Measurements from ENCODE around the gene PLAGL1.
A peak's percentile ranks its signal among the peaks of the same experiment; 100 is the strongest.
"Not testable (repeated sequence)": the region's sequence is repeated elsewhere in the genome, so short reads cannot be mapped to it uniquely, and the experiment has no call there.

The PLAGL1 gene

DNA sequence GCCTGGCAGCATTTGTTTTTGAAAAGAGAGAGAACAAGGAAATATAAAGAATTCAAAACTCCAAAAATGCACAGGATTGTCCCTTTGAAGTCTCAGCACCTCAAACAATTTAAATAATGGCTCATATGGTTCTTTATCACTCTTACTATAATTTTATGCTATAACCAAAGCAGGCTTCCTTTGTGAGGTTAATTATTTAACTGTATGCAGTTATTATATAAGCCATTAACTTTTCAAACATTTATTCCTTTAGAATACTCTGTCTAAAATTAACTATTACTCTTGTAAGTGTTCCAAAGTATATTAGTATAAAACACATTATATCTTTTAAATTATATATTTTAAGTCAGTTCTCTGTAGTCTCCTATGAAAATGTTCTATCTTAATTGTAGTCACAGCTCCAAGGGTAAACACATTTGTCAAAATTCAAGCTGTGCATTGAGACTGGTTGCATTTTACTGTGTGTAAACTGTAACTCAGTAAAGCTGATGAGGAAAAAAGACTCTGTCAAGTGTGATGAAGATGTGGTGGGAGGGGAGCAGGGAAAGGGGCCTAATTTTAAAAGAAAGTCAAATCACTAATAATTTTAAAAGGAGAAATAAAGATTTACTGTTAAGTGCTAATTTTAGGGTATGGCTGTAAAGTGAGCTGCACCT, 20.0 kb upstream of the PLAGL1 start:
- Mint-ChIP-seq H3K4me3 (no peak overlapping the region), H3K4me1 (ENCODE audit: low read depth) (no peaks in the 10 kb centered on the region), H3K9me3 (peaks cover under 1% of the 10 kb centered on the region), H3K27ac (no peak overlapping the region), H3K27me3 (ENCODE audit: low read depth) (peaks cover 15% of the 10 kb centered on the region), H3K36me3 (ENCODE audit: low read depth) (no peaks in the 10 kb centered on the region)

- H3K4me3 Mint-ChIP-seq = no peak overlapping the region
- no peaks in the 10 kb centered on the region for H3K9me3 Mint-ChIP-seq
- H3K27ac Mint-ChIP-seq = no peak overlapping the region
- no peaks in the 10 kb centered on the region for H3K4me1 Mint-ChIP-seq (ENCODE audit: low read depth)
- no peaks in the 10 kb centered on the region for H3K36me3 Mint-ChIP-seq (ENCODE audit: low read depth)
- H3K27me3 Mint-ChIP-seq (ENCODE audit: low read depth) = peaks cover 16% of the 10 kb centered on the region
These were observed 15.2 kb upstream of the PLAGL1 start for GRCh38 chr6:144023216-144023615.

GRCh38 chr6:144019929-144020328, 11.9 kb upstream of the PLAGL1 start:
- Mint-ChIP-seq H3K27me3 (ENCODE audit: low read depth) (peaks cover 13% of the 10 kb centered on the region), H3K27ac (no peak overlapping the region), H3K9me3 (no peaks in the 10 kb centered on the region), H3K4me1 (ENCODE audit: low read depth) (no peaks in the 10 kb centered on the region), H3K36me3 (ENCODE audit: low read depth) (no peaks in the 10 kb centered on the region), H3K4me3 (no peak overlapping the region)

GRCh38 chr6:144017166-144018094, 9.4 kb upstream of the PLAGL1 start:
- no peaks in the 10 kb centered on the region for H3K9me3 Mint-ChIP-seq
- no peak overlapping the region for H3K27ac Mint-ChIP-seq
- no peaks in the 10 kb centered on the region for H3K36me3 Mint-ChIP-seq (ENCODE audit: low read depth)
- peaks cover 18% of the 10 kb centered on the region for H3K27me3 Mint-ChIP-seq (ENCODE audit: low read depth)
- H3K4me1 Mint-ChIP-seq (ENCODE audit: low read depth) = no peaks in the 10 kb centered on the region
- H3K4me3 Mint-ChIP-seq = no peak overlapping the region

GRCh38 chr6:144013486-144013909, 5.4 kb upstream of the PLAGL1 start:
- no peak overlapping the region for H3K27ac Mint-ChIP-seq
- H3K9me3 Mint-ChIP-seq = no peaks in the 10 kb centered on the region
- peaks cover 41% of the 10 kb centered on the region for H3K27me3 Mint-ChIP-seq (ENCODE audit: low read depth)

GRCh38 chr6:144012534-144012933, 4.5 kb upstream of the PLAGL1 start:
- Mint-ChIP-seq H3K36me3 (ENCODE audit: low read depth) (no peaks in the 10 kb centered on the region), H3K27me3 (ENCODE audit: low read depth) (peaks cover 33% of the 10 kb centered on the region), H3K4me3 (no peak overlapping the region), H3K4me1 (ENCODE audit: low read depth) (peaks cover 2% of the 10 kb centered on the region), H3K27ac (no peak overlapping the region), H3K9me3 (no peaks in the 10 kb centered on the region)

More at GRCh38 chr6:144013486-144013909, 5.4 kb upstream of the PLAGL1 start:
- H3K36me3 Mint-ChIP-seq (ENCODE audit: low read depth) = no peaks in the 10 kb centered on the region
- peaks cover 2% of the 10 kb centered on the region for H3K4me1 Mint-ChIP-seq (ENCODE audit: low read depth)
- no peak overlapping the region for H3K4me3 Mint-ChIP-seq

DNA sequence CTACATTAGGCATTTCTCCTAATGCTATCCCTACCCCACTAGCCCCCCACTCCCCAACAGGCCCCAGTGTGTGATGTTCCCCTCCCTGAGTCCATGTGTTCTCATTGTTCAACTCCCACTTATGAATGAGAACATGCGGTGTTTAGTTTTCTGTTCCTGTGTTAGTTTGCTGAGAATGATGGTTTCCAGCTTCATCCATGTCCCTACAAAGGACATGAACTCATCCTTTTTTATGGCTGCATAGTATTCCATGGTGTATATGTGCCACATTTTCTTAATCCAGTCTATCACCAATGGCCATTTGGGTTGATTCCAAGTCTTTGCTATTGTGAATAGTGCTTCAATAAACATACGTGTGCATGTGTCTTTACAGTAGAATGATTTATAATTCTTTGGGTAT, 1.6 kb upstream of the PLAGL1 start:
- H3K27me3 Mint-ChIP-seq (ENCODE audit: low read depth) = peaks cover 47% of the 10 kb centered on the region
- H3K4me3 Mint-ChIP-seq = peak overlapping the region; percentile 9
- H3K27ac Mint-ChIP-seq; H3K4me1 Mint-ChIP-seq (ENCODE audit: low read depth); H3K9me3 Mint-ChIP-seq; H3K36me3 Mint-ChIP-seq (ENCODE audit: low read depth): not testable (repeated sequence)

GRCh38 chr6:144008846-144009245, 787 bp upstream of the PLAGL1 start:
- Mint-ChIP-seq H3K4me1 (ENCODE audit: low read depth) (peaks cover 5% of the 10 kb centered on the region), H3K9me3 (no peaks in the 10 kb centered on the region), H3K4me3 (peak overlapping the region; percentile 49), H3K27me3 (ENCODE audit: low read depth) (peaks cover 47% of the 10 kb centered on the region), H3K36me3 (ENCODE audit: low read depth) (no peaks in the 10 kb centered on the region), H3K27ac (no peak overlapping the region)

DNA sequence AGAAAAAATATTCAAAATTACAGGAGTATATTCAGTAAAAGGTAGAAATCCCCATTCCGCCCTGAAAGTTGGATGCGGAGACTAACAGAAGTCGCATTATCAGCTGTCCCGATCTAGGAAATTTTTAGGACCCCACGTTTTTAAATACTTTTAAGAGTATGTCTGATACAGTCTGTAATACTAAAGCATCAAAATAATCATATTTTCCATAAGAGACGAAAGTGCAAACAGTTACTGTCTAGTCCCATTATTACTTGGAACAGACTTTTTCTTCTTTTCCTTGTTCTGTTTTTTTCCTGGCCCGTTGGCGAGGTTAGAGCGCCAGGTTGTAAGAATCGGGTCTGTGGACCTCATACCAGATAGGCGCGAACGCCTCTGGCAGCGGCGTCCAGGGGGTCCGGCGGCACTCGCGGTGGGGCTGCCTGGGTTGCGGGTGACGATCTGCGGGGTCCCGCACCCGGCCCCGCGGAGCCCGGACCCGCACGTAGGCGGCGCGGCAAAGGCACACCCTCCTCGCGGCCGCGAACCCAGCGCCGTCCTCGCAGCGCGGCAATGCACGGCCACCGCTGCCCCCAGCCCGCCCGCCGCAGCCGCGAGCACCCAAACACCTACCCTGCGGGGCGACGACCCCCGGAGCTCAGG, 460 bp downstream of the PLAGL1 start:
- Mint-ChIP-seq H3K27ac (peak overlapping the region; percentile 62), H3K4me1 (ENCODE audit: low read depth) (peaks cover 5% of the 10 kb centered on the region)

DNA sequence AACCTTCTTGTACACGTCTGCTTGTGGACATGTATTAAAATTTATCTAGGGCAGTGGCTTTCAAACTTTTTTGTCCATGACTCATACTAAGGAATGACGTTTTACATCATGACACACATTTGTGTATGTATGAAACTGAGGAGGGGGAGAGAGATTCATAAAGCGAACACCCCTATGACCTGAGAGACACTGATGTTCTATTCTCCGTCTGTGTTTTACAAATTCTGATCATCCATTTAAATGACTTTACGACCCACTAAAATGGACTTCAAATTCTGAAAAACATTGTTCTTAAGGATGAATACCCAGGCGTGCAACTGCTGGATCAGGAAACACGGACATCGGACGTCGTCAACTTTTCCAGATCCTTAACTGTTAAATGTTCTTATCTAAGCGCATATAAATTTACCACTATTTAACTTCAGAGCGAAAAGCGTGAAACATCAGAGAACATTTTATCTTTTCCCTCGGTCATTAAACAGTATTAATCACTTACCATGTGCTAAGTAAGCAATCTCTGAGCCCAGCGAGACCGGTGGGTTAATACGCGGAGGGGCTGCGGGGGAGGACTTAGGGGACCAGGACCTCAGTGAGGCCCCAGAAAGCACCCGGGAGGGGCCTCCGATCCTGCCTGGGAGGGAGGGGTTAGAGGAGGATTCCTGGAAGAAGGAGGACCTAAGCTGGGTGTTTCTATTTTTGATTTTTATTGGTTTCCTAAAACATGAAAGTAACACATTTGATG, 1.2 kb downstream of the PLAGL1 start:
- H3K36me3 Mint-ChIP-seq (ENCODE audit: low read depth) = no peaks in the 10 kb centered on the region
- H3K4me3 Mint-ChIP-seq = peak overlapping the region; percentile 52
- peaks cover 40% of the 10 kb centered on the region for H3K27me3 Mint-ChIP-seq (ENCODE audit: low read depth)
- peaks cover 5% of the 10 kb centered on the region for H3K4me1 Mint-ChIP-seq (ENCODE audit: low read depth)
- H3K27ac Mint-ChIP-seq = no peak overlapping the region
- H3K9me3 Mint-ChIP-seq = no peaks in the 10 kb centered on the region

More for the DNA sequence above, 460 bp downstream of the PLAGL1 start:
- H3K9me3 Mint-ChIP-seq = no peaks in the 10 kb centered on the region
- H3K4me3 Mint-ChIP-seq = peak overlapping the region; percentile 52
- peaks cover 43% of the 10 kb centered on the region for H3K27me3 Mint-ChIP-seq (ENCODE audit: low read depth)
- no peaks in the 10 kb centered on the region for H3K36me3 Mint-ChIP-seq (ENCODE audit: low read depth)

- H3K27me3 Mint-ChIP-seq (ENCODE audit: low read depth) = peaks cover 15% of the 10 kb centered on the region
- H3K4me3 Mint-ChIP-seq = no peak overlapping the region
- H3K9me3 Mint-ChIP-seq = no peaks in the 10 kb centered on the region
- no peaks in the 10 kb centered on the region for H3K36me3 Mint-ChIP-seq (ENCODE audit: low read depth)
- H3K4me1 Mint-ChIP-seq (ENCODE audit: low read depth) = no peaks in the 10 kb centered on the region
- H3K27ac Mint-ChIP-seq = no peak overlapping the region
These were observed 8.7 kb downstream of the PLAGL1 start for GRCh38 chr6:143999406-143999805.

DNA sequence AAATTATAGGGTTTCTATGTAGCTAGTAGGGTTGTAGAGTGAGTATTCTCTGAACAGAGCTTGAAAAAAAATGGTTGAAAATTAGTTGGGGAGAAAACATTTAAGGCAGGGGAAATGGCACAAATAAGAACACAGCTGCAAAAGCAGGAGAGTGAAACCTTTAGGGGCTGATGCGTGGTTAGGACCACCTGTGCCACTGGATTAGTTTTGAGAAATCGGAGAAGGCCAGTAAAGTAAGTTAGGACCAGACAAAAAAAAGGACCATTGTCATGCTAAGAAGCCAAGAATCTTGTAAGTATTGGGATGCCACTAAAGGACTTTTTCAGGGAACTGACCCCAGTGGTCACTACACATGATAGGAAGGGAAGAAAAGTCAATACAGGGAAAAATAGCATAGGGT, 9.4 kb downstream of the PLAGL1 start:
- no peaks in the 10 kb centered on the region for H3K36me3 Mint-ChIP-seq (ENCODE audit: low read depth)

GRCh38 chr6:143993965-143994646, 14.0 kb downstream of the PLAGL1 start:
- Mint-ChIP-seq H3K27ac (no peak overlapping the region), H3K27me3 (ENCODE audit: low read depth) (peaks cover 8% of the 10 kb centered on the region), H3K9me3 (no peaks in the 10 kb centered on the region), H3K4me3 (no peak overlapping the region), H3K36me3 (ENCODE audit: low read depth) (no peaks in the 10 kb centered on the region), H3K4me1 (ENCODE audit: low read depth) (no peaks in the 10 kb centered on the region)

More for the DNA sequence above, 9.4 kb downstream of the PLAGL1 start:
- H3K27me3 Mint-ChIP-seq (ENCODE audit: low read depth) = peaks cover 15% of the 10 kb centered on the region
- H3K4me3 Mint-ChIP-seq = no peak overlapping the region
- H3K4me1 Mint-ChIP-seq (ENCODE audit: low read depth) = no peaks in the 10 kb centered on the region
- H3K9me3 Mint-ChIP-seq = no peaks in the 10 kb centered on the region
- no peak overlapping the region for H3K27ac Mint-ChIP-seq

DNA sequence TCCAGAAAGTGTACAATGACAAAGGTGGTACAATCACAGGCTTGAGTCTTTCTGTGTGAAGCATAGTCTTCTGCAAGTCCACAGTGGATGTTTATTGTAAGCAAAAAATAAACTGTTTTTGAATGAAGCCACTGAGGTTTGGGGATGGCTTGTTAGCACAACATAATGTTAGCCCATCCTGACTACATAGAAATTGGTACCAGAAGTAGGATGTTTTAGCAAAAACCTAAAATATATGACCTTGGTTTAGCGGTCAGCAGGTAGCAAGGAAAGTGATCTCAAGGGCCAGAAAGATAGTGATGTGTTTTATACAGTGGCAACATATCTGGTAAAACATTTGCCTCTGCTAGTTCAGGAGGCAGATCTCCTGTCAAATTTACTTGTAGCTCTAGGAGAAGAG, 15.8 kb downstream of the PLAGL1 start:
- H3K9me3 Mint-ChIP-seq = no peaks in the 10 kb centered on the region
- H3K27me3 Mint-ChIP-seq (ENCODE audit: low read depth) = peaks cover 8% of the 10 kb centered on the region
- H3K36me3 Mint-ChIP-seq (ENCODE audit: low read depth) = no peaks in the 10 kb centered on the region
- no peak overlapping the region for H3K4me3 Mint-ChIP-seq
- H3K4me1 Mint-ChIP-seq (ENCODE audit: low read depth) = no peaks in the 10 kb centered on the region
- no peak overlapping the region for H3K27ac Mint-ChIP-seq
